Activated CD4-positive, alpha-beta memory T cell treated with anti-CD3 and anti-CD28 coated beads for 36 hours (primary cell): ENCODE measurements around the gene MICU2. TPM values are rescaled to one million over a fixed set of nuclear protein-coding genes. Genes with fewer than 3 reads are reported as not detected.
"Not testable (repeated sequence)": the region's sequence is repeated elsewhere in the genome, so short reads cannot be mapped to it uniquely, and the experiment has no call there.

Experiments used
- CTCF ChIA-PET: fragments of 350-600 bp; sonication (Branson Sonifier 250); formaldehyde crosslinking; loops from one replicate; lab custom pipeline; 2021; ENCODE audit warnings: antibody characterized with exemption, inconsistent platforms; lab: Charles Lee
- POLR2A ChIA-PET: fragments of 350-600 bp; sonication (Branson Sonifier 250); formaldehyde crosslinking; loops from one replicate; lab custom pipeline; 2021; ENCODE audit warnings: antibody characterized with exemption; lab: Charles Lee
- DNase-seq: peaks from one replicate; pipeline ENCODE4 v3.0.0-alpha.2; 2020
- H3K27ac Mint-ChIP-seq: one replicate; pipeline ENCODE4 v1.8.0; 2021; ENCODE audit warnings: mixed read lengths
- H3K27me3 Mint-ChIP-seq: one replicate; pipeline ENCODE4 v1.8.0; 2021; ENCODE audit warnings: mixed read lengths
- H3K36me3 Mint-ChIP-seq: one replicate; pipeline ENCODE4 v1.8.0; 2021; ENCODE audit warnings: mixed read lengths
- H3K4me1 Mint-ChIP-seq: one replicate; pipeline ENCODE4 v1.8.0; 2021; ENCODE audit warnings: low read depth, mixed read lengths
- H3K4me3 Mint-ChIP-seq: one replicate; pipeline ENCODE4 v1.8.0; 2021; ENCODE audit warnings: mild to moderate bottlenecking, mixed read lengths
- H3K9me3 Mint-ChIP-seq: one replicate; pipeline ENCODE4 v1.8.0; 2021; ENCODE audit warnings: mixed read lengths
- intact Hi-C: fragments of 100-400 bp; cut with micrococcal nuclease; formaldehyde crosslinking; loops from one replicate; pipeline ENCODE4 v1.15.1; 2023
- total RNA-seq, 2 experiments: library from RNA; stranded (reverse); gene quantifications; one replicate each; pipeline ENCODE4 v1.2.3, GENCODE V29; 2021

Gene MICU2
- total RNA-seq, 2 experiments from 2014 or later: 32.6 to 33.3 TPM

DNA sequence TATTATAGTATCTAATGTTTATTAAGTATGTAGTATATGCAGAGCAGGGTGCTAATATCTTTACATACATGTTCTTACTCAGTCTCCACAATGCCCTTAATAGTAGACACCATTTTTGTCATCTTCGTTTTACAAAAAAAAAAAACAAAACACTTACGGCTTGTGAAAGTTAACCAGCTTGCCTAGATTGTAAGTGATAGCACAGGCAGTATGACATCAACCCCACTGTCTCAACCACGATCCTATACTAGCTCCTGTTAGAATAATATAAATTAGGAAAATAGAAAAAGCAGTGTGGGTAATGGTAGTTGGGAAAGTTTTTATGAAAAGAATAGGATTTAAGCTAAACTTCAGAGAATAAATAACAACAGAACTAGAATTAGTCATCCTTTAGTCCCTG is 34.3 kb downstream of the MICU2 start:
- Mint-ChIP-seq H3K4me1 (peaks cover 27% of the 10 kb centered on the region), H3K27ac (no peak overlapping the region), H3K27me3 (no peaks in the 10 kb centered on the region), H3K9me3 (no peaks in the 10 kb centered on the region), H3K4me3 (no peak overlapping the region), H3K36me3 (peaks cover 10% of the 10 kb centered on the region)
- ChIA-PET CTCF (interaction anchor here (1.0 kb wide), 1 partner anchor 12 kb away, joined by 5 read pairs; no protein-coding TSS in a partner anchor), POLR2A (no interaction called here)
- intact Hi-C loops: no loop called here
- no peak for DNase-seq

DNA sequence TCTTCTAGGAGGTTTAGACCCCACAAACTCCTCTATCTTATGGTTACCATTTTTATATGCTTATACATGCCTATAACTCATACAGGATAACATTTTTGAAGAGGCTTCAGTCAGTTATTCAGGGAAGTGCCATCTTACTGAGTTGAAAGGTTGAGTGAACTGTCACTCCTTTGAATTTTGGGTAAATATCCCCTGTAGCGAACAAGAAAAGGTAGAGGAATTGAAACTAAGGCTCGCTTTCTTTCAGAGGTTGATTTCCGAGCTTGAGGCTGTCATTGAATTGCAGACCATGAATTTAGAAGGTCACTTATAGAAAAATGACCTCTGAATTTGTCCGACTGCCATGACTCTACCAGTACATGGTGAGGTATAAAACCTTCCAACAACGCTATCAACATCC is 35.1 kb downstream of the MICU2 start:
- Mint-ChIP-seq H3K4me3 (no peak overlapping the region), H3K4me1 (peaks cover 22% of the 10 kb centered on the region), H3K36me3 (peaks cover 18% of the 10 kb centered on the region), H3K27me3 (no peaks in the 10 kb centered on the region), H3K27ac (no peak overlapping the region), H3K9me3 (no peaks in the 10 kb centered on the region)
- intact Hi-C loops: no loop called here
- ChIA-PET POLR2A (no interaction called here), CTCF (interaction anchor here (1.0 to 1.5 kb wide), 2 partner anchors 11 to 69 kb away, joined by 4 to 5 read pairs; no protein-coding TSS in a partner anchor)
- no peak for DNase-seq

DNA sequence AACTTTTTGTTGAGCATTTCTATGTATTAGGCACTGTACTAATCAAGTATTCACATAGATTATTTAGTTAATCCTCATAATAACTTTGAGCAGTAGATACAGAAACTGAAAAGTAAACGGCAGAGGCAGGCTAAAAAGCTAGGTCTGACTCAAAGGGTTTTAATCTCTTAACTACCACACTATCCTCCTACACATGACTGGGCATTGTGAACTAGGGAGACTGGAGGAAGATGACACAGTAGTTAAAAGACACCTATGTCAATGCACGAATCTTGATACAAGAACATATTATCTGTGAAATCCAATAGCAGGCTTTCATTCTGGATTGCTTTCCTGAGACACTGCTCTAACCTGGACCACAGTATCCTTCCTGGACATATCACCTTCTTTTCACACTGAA is 36.3 kb downstream of the MICU2 start:
- H3K4me1 Mint-ChIP-seq: peaks cover 22% of the 10 kb centered on the region
- peaks cover 28% of the 10 kb centered on the region for H3K36me3 Mint-ChIP-seq
- H3K27ac Mint-ChIP-seq: peak overlapping the region; percentile 28
- no peak for DNase-seq
- H3K4me3 Mint-ChIP-seq: no peak overlapping the region
- ChIA-PET CTCF (interaction anchor here (1.5 kb wide), 1 partner anchor 70 kb away, joined by 5 read pairs; no protein-coding TSS in a partner anchor), POLR2A (no interaction called here)
- H3K27me3 Mint-ChIP-seq: no peaks in the 10 kb centered on the region
- intact Hi-C loops: no loop called here
- no peaks in the 10 kb centered on the region for H3K9me3 Mint-ChIP-seq

DNA sequence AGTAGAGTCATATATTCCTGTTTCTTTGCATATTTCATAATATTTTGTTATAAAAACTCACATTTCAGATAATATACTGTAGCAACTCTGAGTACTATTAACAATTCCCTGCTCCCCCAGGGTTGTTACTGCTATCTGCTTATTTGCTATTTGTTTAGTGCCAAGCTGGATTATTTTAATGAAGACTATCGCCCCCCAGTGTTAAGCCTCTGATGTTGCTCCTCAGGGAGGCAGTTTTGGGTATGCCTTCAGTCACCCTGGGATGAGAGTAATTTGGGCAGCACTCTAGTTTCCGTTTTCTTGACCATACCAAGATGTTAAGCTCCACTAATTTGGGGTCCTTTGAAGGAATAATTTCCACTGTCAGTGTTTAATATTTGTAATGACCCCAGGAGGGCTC is 46.0 kb downstream of the MICU2 start:
- Mint-ChIP-seq H3K27ac (no peak overlapping the region), H3K27me3 (no peaks in the 10 kb centered on the region), H3K36me3 (peaks cover 28% of the 10 kb centered on the region), H3K4me3 (no peak overlapping the region), H3K9me3 (peaks cover 3% of the 10 kb centered on the region), H3K4me1 (peaks cover 3% of the 10 kb centered on the region)
- POLR2A ChIA-PET: no interaction called here
- CTCF ChIA-PET: interaction anchor here (0.6 to 1.2 kb wide), 9 partner anchors 8 to 62 kb away, joined by 3 to 6 read pairs (median 4); partner anchors contain the start of gene MICU2
- intact Hi-C loops: no loop called here
- DNase-seq: no peak

DNA sequence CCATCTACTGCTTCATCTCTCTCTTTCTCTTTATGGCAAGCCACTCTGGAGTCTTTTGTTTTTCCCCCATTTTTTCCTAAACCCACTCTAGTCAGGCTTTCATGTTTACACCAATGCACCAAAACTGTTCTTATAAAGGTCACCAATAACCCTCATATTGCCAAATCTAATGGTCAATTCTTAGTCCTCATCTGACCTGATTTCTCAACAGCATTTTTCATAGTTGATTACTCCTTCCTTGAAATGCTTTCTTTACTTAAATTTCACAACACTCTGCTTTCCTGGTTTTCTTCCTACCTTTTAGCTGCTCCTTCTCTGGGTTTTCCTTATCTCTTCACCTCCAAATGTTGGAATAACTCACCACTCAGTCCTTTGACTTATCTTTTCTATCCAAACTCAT is 47.9 kb downstream of the MICU2 start:
- H3K4me3 Mint-ChIP-seq: no peak overlapping the region
- H3K4me1 Mint-ChIP-seq: peaks cover 3% of the 10 kb centered on the region
- ChIA-PET POLR2A (no interaction called here), CTCF (interaction anchor here (0.6 to 1.3 kb wide), 2 partner anchors 10 to 293 kb away, joined by 3 to 5 read pairs; no protein-coding TSS in a partner anchor)
- DNase-seq: no peak
- H3K9me3 Mint-ChIP-seq: peaks cover 3% of the 10 kb centered on the region
- H3K36me3 Mint-ChIP-seq: peaks cover 26% of the 10 kb centered on the region
- no peak overlapping the region for H3K27ac Mint-ChIP-seq
- intact Hi-C loops: no loop called here
- no peaks in the 10 kb centered on the region for H3K27me3 Mint-ChIP-seq

DNA sequence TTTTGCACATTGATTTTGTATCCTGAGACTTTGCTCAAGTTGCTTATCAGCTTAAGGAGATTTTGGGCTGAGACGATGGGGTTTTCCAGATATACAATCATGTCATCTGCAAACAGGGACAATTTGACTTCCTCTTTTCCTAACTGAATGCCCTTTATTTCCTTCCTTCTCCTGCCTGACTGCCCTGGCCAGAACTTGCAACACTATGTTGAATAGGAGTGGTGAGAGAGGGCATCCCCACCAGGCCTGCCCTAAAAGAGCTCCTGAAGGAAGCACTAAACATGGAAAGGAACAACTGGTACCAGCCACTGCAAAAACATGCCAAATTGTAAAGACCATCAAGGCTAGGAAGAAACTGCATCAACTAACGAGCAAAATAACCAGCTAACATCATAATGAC is 50.7 kb downstream of the MICU2 start:
- H3K27ac Mint-ChIP-seq, H3K9me3 Mint-ChIP-seq, intact Hi-C loops: not testable (repeated sequence)

DNA sequence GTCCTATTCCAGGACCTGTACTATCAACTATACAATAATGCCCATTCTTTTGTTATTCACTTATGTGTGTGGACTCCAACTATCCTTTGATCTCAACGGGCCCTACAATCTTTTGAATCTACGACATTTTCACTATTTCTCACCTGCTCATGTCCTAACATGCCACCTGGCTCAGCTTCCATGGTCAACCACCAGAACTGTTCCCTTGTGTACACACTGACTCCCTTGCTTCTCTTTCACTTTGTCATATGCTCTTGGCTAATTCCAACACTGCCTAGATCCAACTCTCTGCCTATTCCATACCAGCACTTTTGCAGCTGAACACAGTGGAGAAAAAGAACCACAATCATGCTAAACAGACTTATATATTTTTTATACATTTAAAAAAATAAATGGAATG is 53.1 kb downstream of the MICU2 start:
- no peak overlapping the region for H3K27ac Mint-ChIP-seq

More for the DNA sequence above, 50.7 kb downstream of the MICU2 start:
- H3K27me3 Mint-ChIP-seq, H3K4me1 Mint-ChIP-seq, H3K4me3 Mint-ChIP-seq, DNase-seq, CTCF ChIA-PET, POLR2A ChIA-PET: not testable (repeated sequence)
- H3K36me3 Mint-ChIP-seq: peaks cover 20% of the 10 kb centered on the region

DNA sequence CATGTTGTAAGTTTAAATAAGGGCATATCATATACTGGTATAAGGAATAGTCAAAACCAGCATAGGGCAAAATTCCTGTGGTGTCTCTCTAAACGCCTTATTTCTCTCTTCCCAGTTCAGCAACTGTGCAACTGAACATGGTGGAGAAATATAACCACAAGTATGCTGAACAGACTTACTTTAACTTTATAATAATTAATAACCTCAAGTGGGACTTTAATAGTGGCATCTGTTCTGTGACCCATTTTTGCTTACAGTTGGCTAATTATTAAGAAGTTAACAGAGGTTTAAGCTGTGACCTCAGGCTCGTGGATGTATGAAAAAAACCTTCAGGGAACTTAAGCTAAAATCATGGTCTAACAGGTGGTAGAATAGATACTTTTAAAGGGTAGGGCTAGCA is 54.3 kb downstream of the MICU2 start:
- H3K9me3 Mint-ChIP-seq: peaks cover 3% of the 10 kb centered on the region
- peaks cover 21% of the 10 kb centered on the region for H3K36me3 Mint-ChIP-seq
- DNase-seq: no peak
- CTCF ChIA-PET: interaction anchor here (0.7 to 1.0 kb wide), 2 partner anchors 9 to 89 kb away, joined by 3 read pairs; no protein-coding TSS in a partner anchor
- POLR2A ChIA-PET: no interaction called here
- H3K27ac Mint-ChIP-seq: no peak overlapping the region
- H3K27me3 Mint-ChIP-seq: no peaks in the 10 kb centered on the region
- no peak overlapping the region for H3K4me3 Mint-ChIP-seq
- peaks cover 6% of the 10 kb centered on the region for H3K4me1 Mint-ChIP-seq
- intact Hi-C loops: no loop called here

More for the DNA sequence above, 53.1 kb downstream of the MICU2 start:
- peaks cover 4% of the 10 kb centered on the region for H3K4me1 Mint-ChIP-seq
- no peak for DNase-seq
- peaks cover 19% of the 10 kb centered on the region for H3K36me3 Mint-ChIP-seq
- ChIA-PET POLR2A (no interaction called here), CTCF (interaction anchor here (0.8 kb wide), 1 partner anchor 87 kb away, joined by 3 read pairs; no protein-coding TSS in a partner anchor)
- intact Hi-C loops: no loop called here
- no peaks in the 10 kb centered on the region for H3K27me3 Mint-ChIP-seq
- H3K9me3 Mint-ChIP-seq: peaks cover 3% of the 10 kb centered on the region
- no peak overlapping the region for H3K4me3 Mint-ChIP-seq

DNA sequence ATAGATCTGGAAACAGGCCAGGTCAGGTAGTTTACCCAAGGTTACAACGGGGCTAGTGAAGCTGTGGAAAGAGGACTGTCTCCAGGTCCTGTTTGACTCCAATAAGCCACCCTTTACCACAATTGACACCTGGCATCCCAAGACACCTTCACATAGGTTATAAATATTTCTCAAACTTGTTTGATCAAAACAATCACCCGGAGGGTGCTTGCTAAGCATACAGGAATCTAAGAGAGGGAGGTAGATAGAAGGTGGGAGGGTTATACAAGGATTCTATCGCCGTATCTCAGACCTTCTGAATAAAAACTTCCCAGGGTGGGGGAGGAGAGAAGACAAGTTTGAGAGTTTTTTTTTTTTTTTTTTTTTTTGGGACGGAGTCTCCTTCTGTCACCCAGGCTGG is 55.4 kb downstream of the MICU2 start:
- H3K36me3 Mint-ChIP-seq: peaks cover 24% of the 10 kb centered on the region
- CTCF ChIA-PET: interaction anchor here (1.4 kb wide), 1 partner anchor 9 kb away, joined by 6 read pairs; no protein-coding TSS in a partner anchor
- POLR2A ChIA-PET: no interaction called here
- peaks cover 3% of the 10 kb centered on the region for H3K9me3 Mint-ChIP-seq
- intact Hi-C loops: no loop called here
- H3K27ac Mint-ChIP-seq: no peak overlapping the region
- no peak overlapping the region for H3K4me3 Mint-ChIP-seq
- H3K27me3 Mint-ChIP-seq: no peaks in the 10 kb centered on the region
- H3K4me1 Mint-ChIP-seq: peaks cover 13% of the 10 kb centered on the region
- DNase-seq: no peak

DNA sequence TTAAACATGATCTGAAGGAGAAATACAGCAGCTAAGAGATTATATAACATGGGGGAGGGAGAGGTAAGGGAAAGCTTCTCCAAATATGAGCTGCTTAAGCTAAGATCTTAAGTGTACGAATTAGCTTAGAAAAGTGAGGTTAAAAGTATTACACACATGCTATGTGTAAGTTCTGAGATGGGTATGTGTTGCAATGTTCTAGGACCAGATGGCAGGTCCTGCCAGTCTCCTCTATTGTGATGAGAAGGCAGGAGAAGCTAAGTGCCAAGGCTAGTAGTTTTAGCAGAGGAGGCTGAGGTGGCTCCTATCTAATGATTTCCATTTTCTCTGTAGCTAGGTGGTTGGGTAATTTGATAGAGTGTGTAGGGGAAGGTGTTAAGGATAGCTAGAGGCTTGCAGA is 57.6 kb downstream of the MICU2 start:
- no peaks in the 10 kb centered on the region for H3K27me3 Mint-ChIP-seq
- H3K9me3 Mint-ChIP-seq: no peaks in the 10 kb centered on the region
- peaks cover 11% of the 10 kb centered on the region for H3K36me3 Mint-ChIP-seq
- peaks cover 16% of the 10 kb centered on the region for H3K4me1 Mint-ChIP-seq
- H3K27ac Mint-ChIP-seq: no peak overlapping the region
- H3K4me3 Mint-ChIP-seq: no peak overlapping the region
- intact Hi-C loops: no loop called here
- CTCF ChIA-PET: interaction anchor here (0.9 to 1.3 kb wide), 2 partner anchors 10 to 12 kb away, joined by 3 to 4 read pairs; no protein-coding TSS in a partner anchor
- DNase-seq: no peak
- POLR2A ChIA-PET: no interaction called here

DNA sequence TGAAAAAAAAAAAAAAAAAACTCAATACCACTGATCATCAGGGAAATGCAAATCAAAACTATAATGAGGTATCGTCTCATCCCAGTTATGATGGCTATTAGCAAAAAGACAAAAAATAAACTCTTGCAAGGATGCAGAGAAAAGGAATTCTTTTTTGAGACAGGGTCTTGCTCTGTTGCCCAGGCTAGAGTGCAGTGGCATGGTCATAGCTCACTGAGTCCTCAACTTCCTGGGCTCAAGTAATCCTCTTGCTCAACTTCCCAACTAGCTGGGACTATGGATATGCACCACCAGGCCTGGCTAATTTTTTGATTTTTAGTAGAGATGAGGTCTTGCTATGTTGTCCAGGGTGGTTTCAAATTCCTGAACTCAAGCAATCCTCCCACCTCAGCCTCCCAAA is 59.5 kb downstream of the MICU2 start:
- Mint-ChIP-seq H3K36me3 (peaks cover 11% of the 10 kb centered on the region), H3K9me3 (no peaks in the 10 kb centered on the region), H3K4me1 (peaks cover 25% of the 10 kb centered on the region), H3K27me3 (no peaks in the 10 kb centered on the region), H3K4me3 (no peak overlapping the region), H3K27ac (no peak overlapping the region)
- POLR2A ChIA-PET: no interaction called here
- intact Hi-C loops: no loop called here
- DNase-seq: no peak
- CTCF ChIA-PET: no interaction called here

DNA sequence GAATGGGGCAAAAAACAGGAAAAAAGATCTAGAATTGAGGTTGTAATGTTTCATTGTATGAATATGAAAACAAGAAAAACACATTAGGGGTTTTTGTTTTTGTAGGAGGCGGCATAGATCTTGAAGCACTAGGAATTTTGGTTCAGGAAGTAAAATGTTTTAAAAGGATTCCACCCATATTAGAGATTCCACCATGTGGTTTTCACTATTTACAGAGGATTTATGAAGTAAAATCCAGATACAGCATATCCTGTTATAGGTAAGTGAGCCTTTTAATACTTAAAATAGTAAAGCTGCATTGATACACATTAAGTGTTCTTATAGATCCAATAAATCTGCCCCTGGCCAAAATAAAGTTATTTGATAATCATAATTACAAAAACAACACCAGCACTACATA is 61.4 kb downstream of the MICU2 start:
- no peak overlapping the region for H3K27ac Mint-ChIP-seq
- ChIA-PET CTCF (no interaction called here), POLR2A (no interaction called here)
- H3K9me3 Mint-ChIP-seq: no peaks in the 10 kb centered on the region
- no peak overlapping the region for H3K4me3 Mint-ChIP-seq
- peaks cover 18% of the 10 kb centered on the region for H3K36me3 Mint-ChIP-seq
- peaks cover 26% of the 10 kb centered on the region for H3K4me1 Mint-ChIP-seq
- no peak for DNase-seq
- H3K27me3 Mint-ChIP-seq: no peaks in the 10 kb centered on the region
- intact Hi-C loops: no loop called here

DNA sequence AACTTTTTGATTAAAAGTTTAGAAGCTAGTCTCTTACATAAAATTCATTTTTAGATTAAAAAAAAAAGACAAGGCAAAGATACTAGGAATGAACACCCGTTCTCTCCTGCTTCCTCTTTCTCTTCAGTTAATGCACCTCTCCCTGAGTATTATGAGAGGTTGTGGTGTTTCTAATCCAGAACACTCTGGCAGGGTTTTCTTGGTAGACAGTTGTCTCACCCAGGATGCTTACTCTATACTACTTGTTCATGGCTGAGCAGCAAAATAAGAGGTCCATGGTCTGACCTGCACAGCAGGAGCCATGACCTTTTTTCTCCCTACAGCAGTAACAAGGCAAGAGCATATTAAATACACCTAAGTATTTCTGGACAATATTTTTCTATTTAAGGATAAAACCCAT is 62.0 kb downstream of the MICU2 start:
- H3K4me3 Mint-ChIP-seq: no peak overlapping the region
- H3K9me3 Mint-ChIP-seq: no peaks in the 10 kb centered on the region
- H3K4me1 Mint-ChIP-seq: peaks cover 29% of the 10 kb centered on the region
- no peak for DNase-seq
- CTCF ChIA-PET: no interaction called here
- no peak overlapping the region for H3K27ac Mint-ChIP-seq
- H3K27me3 Mint-ChIP-seq: no peaks in the 10 kb centered on the region
- POLR2A ChIA-PET: no interaction called here
- peaks cover 19% of the 10 kb centered on the region for H3K36me3 Mint-ChIP-seq
- intact Hi-C loops: no loop called here
